Keratinocyte (primary cell): ENCODE measurements around the gene MAP3K20.

Experiments used
- CTCF ChIP-seq, 3 experiments: IDR thresholded peaks in 1 of 3; conservative IDR thresholded peaks in 1 of 3; optimal IDR thresholded peaks in 1 of 3; 2 replicates in 2 of 3; 3 replicates in 1 of 3; pipeline versions ENCODE3 to v1.5.1; 2011; ENCODE audit warnings: low read length in 3 of 3, mild to moderate bottlenecking in 3 of 3, moderate library complexity in 2 of 3, control low read depth in 1 of 3, inconsistent platforms in 1 of 3; ENCODE audit not compliant: insufficient read depth in 2 of 3; ENCODE audit errors: extremely low read depth in 1 of 3
- EZH2 ChIP-seq: IDR thresholded peaks from one replicate; pipeline ENCODE4 v1.6.1; 2012; ENCODE audit warnings: inconsistent platforms, mild to moderate bottlenecking, low read length, moderate library complexity

DNA sequence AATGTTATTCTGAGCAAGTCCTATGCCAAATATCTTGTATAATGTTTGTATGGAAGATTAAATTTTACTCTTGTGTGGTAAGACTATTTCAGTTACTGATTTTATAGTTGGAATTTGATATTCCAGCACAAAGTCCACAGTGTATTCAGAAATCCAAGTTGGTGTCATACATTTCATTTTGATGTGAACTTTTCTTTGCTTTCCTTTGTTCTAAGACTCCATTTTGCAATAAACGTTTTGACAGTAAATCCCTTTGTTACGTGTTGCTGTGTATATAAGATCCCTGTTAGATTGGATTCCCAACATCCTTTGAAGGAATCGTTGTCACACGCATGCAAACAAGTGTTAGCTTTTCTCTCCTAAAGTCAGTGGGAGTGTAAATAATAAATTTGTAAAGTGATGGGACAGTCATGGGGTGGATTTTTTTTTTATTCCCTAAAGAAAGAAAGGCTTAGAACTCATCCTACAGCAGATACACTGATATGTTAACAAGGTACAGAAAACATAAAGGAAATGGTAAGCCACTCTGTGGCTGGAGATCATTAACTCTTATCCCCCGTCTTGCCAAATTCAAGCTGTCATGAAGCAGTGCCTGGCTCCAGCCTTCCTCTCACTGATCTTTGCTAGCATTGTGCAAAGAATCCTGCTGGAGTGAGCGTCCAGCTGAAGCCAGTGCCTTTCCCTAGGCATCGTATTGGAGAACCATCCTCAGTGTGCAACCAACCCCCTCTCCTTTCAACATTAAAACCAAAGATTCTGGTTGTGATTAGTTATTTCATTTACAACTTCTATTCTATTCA lies 151.5 kb downstream of the MAP3K20 start:
- TF ChIP-seq CTCF (optimal IDR thresholded peaks at IDR 0.05 in 1 of 3, IDR thresholded peaks at IDR 0.05 in 1 of 3, conservative IDR thresholded peaks at IDR 0.05 in 1 of 3; ENCODE audit: extremely low read depth in 1 of 3, insufficient read depth in 2 of 3, low read length in 3 of 3) = no peak
- TF ChIP-seq EZH2 = no peak
